HG02981 (cell line): ENCODE measurements around the gene TMEM132C.

Experiments
- ATAC-seq: cut with Tn5 transposase; IDR thresholded peaks from one replicate; pipeline ENCODE4 v1.9.1; 2021; ENCODE audit warnings: mild to moderate bottlenecking, moderate library complexity; ENCODE audit not compliant: unreplicated experiment

Gene TMEM132C

GRCh38 chr12:128337431-128338170 lies 70.6 kb downstream of the TMEM132C start:
- no peak for ATAC-seq

- no peak for ATAC-seq
These were observed 71.6 kb downstream of the TMEM132C start for GRCh38 chr12:128338386-128339125.

GRCh38 chr12:128339126-128339520 lies 72.2 kb downstream of the TMEM132C start:
- ATAC-seq = no peak

- ATAC-seq = no peak
These were observed 72.7 kb downstream of the TMEM132C start for GRCh38 chr12:128339631-128340030.

GRCh38 chr12:128353301-128353700 lies 86.3 kb downstream of the TMEM132C start:
- no peak for ATAC-seq

GRCh38 chr12:128356547-128356946 lies 89.6 kb downstream of the TMEM132C start:
- ATAC-seq = no peak

- ATAC-seq = no peak
These were observed 94.5 kb downstream of the TMEM132C start for GRCh38 chr12:128361400-128361995.

GRCh38 chr12:128365032-128365431 lies 98.1 kb downstream of the TMEM132C start:
- ATAC-seq = no peak

GRCh38 chr12:128365651-128366231 lies 98.8 kb downstream of the TMEM132C start:
- no peak for ATAC-seq

GRCh38 chr12:128367961-128368360 lies 101.0 kb downstream of the TMEM132C start:
- no peak for ATAC-seq

- ATAC-seq = no peak
These were observed 114.6 kb downstream of the TMEM132C start for GRCh38 chr12:128381541-128381940.

GRCh38 chr12:128381946-128382345 lies 115.0 kb downstream of the TMEM132C start:
- ATAC-seq = no peak

GRCh38 chr12:128382946-128383345 lies 116.0 kb downstream of the TMEM132C start:
- no peak for ATAC-seq

GRCh38 chr12:128383357-128383937 lies 116.5 kb downstream of the TMEM132C start:
- no peak for ATAC-seq

GRCh38 chr12:128385736-128386135 lies 118.8 kb downstream of the TMEM132C start:
- ATAC-seq = no peak

GRCh38 chr12:128387811-128388422 lies 120.9 kb downstream of the TMEM132C start:
- no peak for ATAC-seq

- ATAC-seq = no peak
These were observed 121.6 kb downstream of the TMEM132C start for GRCh38 chr12:128388461-128389000.

- no peak for ATAC-seq
These were observed 126.4 kb downstream of the TMEM132C start for GRCh38 chr12:128393346-128393745.

- ATAC-seq = no peak
These were observed 127.2 kb downstream of the TMEM132C start for GRCh38 chr12:128394137-128394536.

GRCh38 chr12:128399253-128399652 lies 132.3 kb downstream of the TMEM132C start:
- no peak for ATAC-seq
